ENCODE data around the gene AFM.

DNA sequence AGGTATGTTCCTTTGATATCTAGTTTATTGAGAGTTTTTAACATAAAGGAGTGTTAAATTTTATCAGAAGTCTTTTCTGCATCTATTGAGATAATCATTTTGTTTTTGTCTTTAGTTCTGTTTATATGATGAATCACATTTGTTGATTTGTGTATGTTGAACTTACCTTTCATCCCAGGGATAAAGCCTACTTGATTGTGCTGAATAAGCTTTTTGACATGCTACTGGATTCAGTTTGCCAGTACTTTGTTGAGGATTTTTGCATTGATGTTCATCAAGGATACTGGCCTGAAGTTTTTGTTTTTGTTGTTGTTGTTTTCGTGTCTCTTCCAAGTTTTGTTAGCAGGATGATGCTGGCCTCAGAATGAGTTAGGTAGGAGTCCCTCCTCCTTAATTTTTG lies 10.8 kb upstream of the AFM start:
- no peak for TF ChIP-seq YY1 (tag by site-specific recombination; IDR thresholded peaks at IDR 0.05)
- TF ChIP-seq ZBTB6 (tag by site-specific recombination; IDR thresholded peaks at IDR 0.05) = no peak
- no peak for TF ChIP-seq TCF7L2 (IDR thresholded peaks at IDR 0.05; ENCODE audit: borderline replicate concordance, low read depth, low read length)
- TF ChIP-seq, protein P1, sequence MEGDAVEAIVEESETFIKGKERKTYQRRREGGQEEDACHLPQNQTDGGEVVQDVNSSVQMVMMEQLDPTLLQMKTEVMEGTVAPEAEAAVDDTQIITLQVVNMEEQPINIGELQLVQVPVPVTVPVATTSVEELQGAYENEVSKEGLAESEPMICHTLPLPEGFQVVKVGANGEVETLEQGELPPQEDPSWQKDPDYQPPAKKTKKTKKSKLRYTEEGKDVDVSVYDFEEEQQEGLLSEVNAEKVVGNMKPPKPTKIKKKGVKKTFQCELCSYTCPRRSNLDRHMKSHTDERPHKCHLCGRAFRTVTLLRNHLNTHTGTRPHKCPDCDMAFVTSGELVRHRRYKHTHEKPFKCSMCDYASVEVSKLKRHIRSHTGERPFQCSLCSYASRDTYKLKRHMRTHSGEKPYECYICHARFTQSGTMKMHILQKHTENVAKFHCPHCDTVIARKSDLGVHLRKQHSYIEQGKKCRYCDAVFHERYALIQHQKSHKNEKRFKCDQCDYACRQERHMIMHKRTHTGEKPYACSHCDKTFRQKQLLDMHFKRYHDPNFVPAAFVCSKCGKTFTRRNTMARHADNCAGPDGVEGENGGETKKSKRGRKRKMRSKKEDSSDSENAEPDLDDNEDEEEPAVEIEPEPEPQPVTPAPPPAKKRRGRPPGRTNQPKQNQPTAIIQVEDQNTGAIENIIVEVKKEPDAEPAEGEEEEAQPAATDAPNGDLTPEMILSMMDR (tag by site-specific recombination; IDR thresholded peaks at IDR 0.05) = no peak
- no peak for TF ChIP-seq ZBTB20 (tag by site-specific recombination; IDR thresholded peaks at IDR 0.05)
- no peak for TF ChIP-seq GFI1B (tag by site-specific recombination; IDR thresholded peaks at IDR 0.05)
- TF ChIP-seq ZNF169 (tag by site-specific recombination; IDR thresholded peaks at IDR 0.05) = no peak
- no peak for TF ChIP-seq REPIN1 (tag by site-specific recombination; IDR thresholded peaks at IDR 0.05; ENCODE audit: low read depth)
- no peak for TF ChIP-seq ZNF600 (tag by site-specific recombination; IDR thresholded peaks at IDR 0.05)
- no peak for TF ChIP-seq PRDM4 (tag by site-specific recombination; IDR thresholded peaks at IDR 0.05)
- TF ChIP-seq ZNF24 (tag by site-specific recombination; IDR thresholded peaks at IDR 0.05) = no peak
- TF ChIP-seq SETDB1 (IDR thresholded peaks at IDR 0.05; ENCODE audit: insufficient read length, low read length) = no peak
- TF ChIP-seq ZBTB7A (tag by site-specific recombination; IDR thresholded peaks at IDR 0.05; ENCODE audit: low read depth) = no peak

Measured in HEK293 (cell line).